ENCODE data around the gene PRKD1. TPM values are rescaled to one million over a fixed set of nuclear protein-coding genes. Genes with fewer than 3 reads are reported as not detected.

The PRKD1 gene
- total RNA-seq, 1 donor from 2014 or later = 16.9 TPM

DNA sequence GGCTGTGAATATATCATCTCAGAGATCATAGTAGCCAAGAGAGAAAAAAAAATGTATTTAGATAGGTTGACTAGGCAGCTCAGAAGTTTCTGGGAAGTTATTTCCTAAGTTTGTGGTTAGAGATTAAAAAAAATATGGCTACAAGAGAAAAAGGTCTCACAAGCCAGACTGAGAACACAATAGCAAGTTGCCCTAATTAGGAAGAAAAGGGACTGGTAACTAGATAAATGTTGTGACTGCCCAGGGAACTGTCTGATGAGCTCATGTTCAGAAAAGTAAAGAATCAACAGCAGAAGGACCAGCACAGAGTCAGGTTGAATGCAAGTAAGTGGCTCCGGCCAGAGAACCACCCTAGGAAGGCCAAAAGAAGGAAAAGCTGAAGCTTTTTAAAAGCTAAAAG, 256.6 kb downstream of the PRKD1 start:
- no peak for DNase-seq

DNA sequence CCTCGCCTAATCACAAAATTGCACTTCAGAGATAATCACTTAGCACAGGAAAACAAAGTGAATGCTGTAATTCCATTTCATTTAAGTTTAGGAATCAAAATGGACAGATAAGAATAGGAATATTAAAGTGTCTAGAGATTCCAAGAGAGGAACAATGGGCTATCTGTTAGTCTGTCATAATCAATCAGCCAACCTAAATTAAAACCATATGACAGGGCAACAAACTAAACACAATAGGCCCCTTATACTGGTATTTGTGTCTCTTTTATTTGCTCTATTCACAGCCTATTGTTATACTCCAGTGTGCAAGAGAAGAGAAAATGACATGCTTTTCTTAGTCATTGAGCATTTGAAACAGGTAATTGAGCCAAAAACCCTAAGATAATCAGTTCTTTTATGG, 259.4 kb downstream of the PRKD1 start:
- no peak for DNase-seq

DNA sequence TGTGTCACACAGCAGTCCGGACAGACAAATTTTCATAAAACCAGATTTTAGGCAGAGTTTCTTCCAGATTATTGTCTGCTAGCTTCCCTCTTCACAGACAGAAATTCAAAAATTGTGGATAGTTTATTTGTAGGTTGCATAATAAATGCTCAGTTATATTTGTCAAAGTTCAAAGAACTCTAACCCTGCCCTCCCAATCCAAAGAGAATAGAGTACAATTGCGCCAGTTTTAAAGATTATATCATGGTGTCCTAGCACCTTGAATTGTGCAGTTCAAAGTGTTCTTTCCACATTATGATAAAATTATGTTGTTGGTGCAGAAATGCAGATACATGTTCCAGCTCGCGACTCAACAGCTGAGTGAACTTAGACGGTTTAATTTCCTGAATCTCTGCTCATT, 263.1 kb downstream of the PRKD1 start:
- no peak for DNase-seq

DNA sequence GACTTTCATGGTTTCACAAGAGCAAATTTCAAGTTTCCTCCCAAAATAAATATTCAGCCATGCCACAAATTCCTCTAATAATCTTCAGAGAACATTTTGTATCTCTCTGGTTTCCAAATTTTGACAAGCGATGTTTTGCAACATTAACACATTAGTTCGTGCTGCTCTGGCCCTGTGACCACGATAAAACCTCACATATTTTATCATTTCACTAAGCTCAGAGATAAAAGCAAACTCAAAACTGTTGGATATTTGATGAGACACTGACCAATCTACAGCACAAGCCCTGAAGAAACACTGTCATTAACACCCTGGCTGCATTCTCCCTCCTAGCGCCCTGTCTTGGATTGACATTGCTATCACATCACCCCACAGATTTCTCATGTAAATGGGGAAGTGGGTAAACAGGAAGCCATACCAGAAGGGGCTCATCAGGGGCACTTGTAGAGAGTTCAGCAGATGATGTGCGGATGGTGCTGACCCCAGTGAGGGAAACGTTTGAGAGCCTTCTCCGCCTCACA, 264.3 kb downstream of the PRKD1 start:
- DNase-seq = no peak

DNA sequence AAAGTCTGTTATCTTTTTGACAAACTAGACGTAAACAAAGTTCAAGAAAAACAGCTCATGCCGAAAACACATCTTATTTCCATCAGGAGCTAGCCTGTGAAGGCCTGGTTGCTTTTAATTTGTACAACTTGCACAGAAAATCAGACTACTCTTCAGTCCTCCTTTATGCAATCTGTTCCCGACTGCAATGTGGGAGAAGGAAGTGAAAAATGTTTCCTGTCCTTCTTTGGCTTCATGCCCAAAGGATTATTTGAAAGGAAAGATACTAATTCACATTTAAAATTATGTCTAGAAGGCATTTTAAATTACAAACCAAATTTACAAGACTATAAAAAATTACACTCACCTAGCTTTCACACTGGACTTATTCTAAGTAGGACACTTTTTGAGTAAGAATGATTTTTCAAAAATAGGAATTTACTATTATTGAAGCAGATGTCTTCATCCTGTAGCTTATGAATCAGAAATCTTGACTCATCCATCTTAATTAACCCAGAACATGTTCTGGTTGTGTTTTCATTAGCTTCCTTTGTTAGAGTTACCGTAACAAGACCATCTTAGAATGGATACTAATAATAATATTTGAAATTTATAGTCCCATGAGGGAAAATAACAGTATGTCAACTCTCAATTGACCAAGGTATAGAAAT, 272.6 kb downstream of the PRKD1 start:
- DNase-seq = no peak

DNA sequence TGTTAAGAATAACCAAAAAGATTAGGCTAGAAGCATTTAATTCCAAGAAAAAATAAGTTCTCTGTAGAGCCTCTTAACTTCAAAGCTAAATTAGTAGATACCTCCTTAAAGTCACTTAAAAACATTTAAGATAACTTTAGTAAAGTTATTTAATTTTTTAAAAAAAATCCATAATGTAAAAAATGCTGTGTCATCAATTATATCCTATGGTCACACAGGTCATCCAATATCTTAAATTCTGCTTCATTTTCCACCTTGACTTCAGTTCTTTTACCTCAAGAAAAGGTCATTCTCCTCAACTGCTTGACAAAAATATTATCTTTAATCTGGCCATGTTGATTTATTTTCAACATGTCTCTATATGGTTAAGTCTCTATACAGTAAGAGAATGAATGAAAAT, 274.3 kb downstream of the PRKD1 start:
- DNase-seq = no peak

DNA sequence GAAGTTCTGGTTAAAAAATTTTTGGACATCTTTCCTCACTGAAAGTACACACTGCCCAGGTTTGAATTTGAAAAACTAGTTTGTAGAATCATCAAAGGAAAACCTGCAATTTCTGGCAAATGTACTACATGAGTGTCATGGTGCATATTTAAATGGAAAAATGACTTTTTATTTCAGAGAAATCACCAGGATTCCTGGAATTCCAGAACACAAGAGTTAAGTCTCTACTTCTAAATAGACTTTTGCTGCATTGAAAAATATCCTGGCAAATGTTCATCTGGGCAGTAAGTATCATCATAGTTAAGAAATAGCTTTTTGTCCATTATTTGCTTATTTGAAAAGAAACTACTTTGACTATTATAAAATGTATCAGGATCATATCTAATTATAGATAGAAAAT, 275.1 kb downstream of the PRKD1 start:
- no peak for DNase-seq

DNA sequence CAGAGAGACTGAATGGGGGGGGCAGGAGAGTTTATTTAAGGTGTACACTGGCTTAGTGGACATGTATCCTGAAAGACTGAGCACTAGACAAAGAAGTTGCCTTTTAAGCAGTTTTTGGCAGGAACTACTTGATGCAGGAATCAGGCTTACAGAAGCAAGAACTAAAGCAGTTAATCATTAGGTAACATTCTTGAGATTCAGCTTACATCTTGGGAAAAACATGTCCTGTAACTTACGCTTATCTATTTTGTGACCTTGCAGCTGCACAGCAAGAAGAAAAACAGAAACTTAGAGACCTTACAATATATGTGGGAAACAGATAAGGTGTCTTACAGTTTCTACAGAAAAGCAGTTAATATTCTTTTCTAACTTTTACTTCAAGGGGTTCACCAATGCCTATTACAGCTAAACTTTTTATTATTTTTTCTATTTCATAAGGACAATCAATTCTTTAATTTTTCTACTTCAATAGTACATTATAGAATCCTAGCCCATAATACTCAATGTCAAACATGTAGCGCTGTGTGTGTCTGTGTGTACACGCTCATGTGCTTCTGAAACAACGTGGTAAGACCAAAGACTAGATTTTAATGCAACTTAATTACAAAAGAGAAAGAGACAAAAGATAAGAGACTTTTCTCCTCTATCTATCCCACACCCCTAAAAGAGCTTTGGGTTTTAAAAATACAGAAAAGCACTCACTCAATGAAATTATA, 276.9 kb downstream of the PRKD1 start:
- DNase-seq = no peak

DNA sequence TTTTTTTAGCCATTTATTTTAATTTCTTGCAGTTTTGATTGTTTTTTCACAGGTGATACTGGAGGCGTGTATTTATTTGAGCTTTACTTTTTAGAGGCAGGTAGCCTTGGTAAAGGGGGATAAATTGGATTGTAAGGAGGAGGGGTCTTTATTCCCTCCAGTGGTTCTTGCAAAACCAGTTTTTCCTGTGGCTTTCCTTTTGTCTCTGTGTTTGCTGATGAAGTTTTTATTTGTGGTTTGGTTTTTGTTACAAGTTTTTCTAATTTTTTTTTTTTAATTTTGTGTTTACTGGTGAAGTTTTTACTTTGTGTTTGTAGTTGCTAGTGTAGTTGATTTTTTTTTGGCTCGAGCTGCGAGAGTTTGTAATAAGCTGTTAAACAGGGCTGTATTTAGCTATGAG, 278.5 kb downstream of the PRKD1 start:
- no peak for DNase-seq

DNA sequence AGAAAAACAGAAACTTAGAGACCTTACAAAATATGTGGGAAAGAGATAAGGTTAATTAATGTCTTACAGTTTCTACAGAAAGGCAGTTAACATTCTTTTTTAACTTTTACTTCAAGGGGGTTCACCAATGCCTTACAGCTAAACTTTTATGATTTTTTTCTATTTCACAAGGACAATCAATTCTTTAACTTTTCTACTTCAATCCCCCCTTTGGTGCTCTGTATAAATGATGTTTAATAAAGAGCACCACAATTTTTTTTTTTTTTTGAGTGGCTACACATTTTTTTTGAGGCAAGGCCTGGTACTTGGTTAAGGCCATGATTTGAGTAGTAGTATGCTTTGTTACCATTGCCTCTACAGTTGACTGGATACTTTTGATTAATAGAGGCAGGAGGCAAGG, 279.6 kb downstream of the PRKD1 start:
- no peak for DNase-seq

DNA sequence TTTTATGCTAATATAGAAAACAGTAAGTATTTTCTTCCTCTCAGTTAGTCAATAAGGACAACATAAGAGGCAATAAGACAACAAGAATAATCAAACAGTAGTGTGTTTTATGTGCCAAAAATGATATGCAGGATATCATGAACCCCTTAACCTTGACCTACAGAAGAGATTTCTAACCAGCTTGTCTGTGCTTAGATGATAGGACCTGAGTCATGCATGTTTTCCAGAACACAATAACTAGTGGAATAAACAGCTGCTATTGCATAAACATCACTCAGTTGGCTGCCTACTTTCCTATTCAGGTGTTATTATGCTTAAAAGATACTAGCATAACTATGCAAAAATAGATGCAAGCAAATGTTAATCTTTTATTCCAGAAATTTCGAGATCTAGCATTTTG, 282.5 kb downstream of the PRKD1 start:
- no peak for DNase-seq

DNA sequence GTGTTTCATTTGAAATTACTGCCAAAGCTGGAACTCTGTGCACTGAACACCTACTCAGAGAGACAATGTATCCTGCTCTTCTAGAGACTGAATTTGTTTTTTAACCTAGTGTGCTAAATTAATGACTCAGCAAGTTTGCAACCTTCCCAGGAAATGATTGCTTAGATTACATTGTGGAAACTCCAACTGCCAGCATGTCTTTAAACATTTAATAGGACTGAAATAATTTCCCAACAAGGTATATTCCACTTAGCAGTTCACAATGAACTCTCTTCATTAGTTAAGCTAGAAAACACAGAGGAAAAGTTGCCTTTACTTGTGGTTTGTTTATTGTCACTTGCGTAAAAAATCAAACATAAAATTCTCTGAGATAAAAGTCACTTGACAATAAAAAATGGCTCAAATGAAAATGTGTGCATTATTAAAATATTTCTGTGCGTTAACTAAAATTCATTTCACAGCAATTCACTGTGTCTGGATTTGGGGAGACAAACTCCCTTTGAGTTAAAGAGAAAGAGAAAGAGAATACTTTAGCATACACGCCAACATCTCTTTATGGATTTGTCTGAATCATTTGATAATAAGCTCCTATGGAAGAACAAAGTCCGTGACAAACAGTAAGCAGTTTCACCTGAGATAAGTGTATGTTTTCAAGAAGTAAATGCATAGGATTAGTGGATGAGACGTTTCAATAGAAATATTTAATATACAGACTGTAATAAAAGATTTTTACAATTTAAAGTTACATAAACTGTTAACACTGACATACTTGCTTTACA, 284.0 kb downstream of the PRKD1 start:
- DNase-seq = no peak

DNA sequence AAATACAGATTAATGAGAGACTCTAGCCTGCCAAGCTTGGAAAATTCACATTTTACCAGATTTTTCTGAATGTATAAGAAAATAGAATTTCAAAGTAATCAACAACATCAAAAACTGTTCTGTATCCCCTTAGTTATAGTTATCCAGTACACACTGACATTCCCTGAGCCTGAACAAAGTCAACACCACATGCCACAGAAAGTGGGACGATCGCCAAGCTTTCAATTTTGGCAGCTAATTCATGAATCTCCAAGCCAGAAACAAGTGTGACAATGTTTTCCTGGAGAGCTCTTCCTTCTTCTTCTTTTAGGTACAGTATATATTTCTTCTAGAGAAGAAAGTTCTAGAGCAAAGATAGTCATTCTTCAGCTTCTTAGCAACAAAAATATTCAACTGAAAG, 290.2 kb downstream of the PRKD1 start:
- peak; percentile 25 for DNase-seq

DNA sequence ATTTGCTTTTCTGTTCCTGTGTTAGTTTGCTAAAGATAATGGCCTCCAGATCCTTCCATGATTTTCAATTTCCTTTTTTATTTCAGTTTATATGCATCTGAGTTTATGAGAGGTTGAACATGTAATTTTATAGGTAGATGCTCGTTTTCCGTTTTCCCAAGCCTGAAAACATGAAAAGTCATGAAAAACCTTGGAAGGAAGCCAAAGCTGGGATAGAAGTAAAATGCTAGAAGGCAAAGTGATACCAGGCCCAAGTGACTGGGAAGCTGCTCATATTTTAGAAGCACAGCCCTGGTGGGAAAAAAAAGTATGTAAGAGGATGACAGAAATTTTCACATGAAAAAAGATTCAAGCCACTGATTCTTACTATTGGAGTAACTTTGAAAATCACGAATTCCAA, 290.8 kb downstream of the PRKD1 start:
- DNase-seq = no peak

DNA sequence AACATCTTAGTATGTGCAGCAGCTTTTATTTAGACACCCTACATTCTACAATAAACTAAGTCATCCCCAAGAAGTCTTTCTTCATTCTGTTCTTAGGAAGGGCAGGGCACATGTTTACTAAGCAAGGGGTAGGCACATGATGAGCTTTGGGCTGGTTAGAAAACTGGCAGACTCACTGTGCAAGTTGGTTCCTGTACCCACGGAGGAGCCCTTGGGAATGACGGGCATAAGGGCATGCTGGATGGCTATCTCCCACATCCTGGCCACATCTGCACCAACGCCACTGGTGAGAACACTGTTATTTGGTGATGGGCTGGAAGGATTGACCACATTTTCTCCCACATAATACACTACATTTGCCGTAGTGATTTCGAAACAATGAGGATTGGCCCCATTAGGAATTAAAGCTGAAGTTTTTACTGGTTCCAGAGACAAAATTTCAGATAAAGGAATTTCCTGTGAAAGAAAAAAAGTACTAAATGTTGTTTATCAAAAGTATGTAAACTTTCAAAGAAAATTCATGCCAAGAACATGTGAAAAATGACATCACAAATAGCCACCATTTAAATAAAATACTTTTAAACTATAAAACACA, 297.0 kb downstream of the PRKD1 start:
- no peak for DNase-seq

DNA sequence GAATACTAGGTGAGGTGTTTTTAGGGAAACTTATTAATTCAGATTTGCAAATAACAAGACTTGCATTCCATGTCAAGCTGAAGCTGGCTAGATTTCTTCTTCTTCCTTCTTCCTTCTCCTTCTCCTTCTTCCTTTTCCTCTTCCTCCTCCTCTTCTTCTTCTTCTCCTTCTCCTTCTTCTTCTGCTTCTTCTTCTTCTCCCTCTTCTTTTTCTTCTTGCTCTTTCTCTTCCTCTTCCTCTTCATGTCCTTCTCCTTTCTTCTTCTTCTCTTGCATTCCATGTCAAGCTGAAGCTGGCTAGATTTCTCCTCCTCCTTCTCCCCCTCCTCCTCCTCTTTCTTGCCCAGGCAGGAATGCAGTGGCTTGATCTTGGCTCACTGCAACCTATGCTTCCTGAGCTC, 297.8 kb downstream of the PRKD1 start:
- no peak for DNase-seq

DNA sequence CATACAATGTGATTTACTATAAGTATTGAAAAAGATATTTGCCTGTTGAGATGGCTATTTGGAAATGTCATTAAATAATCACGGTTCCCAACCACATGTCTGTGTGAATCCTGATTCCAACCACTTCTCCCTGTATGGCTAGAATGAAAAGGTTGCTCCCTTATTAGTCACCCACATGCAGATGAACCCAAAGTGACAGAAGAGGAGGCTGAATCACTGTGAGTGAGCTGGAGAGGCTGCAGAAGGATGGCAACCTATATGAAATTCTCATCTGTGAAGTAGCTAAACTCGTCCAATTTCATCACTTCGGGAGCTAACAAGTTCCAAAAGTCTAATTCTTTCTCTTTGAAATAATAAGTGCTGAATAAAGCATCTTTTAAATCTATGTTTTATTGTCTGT, 300.5 kb downstream of the PRKD1 start:
- DNase-seq = no peak

DNA sequence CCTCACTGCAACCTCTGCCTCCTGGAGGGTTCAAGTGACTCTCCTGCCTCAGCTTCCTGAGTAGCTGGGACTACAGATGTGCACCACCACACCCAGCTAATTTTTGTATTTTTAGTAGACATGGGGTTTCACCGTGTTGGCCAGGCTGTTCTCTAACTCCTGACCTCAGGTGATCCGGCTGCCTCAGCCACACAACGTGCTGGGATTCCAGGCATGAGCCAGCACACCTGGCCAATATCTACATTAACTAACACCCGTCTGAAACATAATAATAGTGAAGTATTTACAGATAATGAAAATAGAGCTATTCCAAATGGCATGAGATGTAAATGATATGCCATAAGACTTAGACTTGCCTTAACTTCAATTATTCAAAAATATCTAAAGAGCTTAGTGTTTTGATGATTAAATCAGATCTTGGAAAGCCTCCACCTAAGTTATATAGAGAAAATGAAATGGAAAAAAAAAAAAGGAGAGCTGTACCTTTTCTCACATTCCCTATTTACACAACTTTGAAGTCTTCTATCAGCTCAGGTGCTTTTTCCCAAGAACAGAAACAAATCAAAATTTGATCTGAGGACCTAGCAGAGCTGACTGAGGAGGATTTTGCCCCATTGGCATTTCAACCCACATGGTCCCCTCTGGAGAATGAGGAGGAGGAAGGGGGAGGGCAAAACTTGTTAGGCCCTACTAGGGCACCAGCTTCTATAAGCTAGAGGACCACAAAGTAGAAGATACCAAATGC, 309.2 kb downstream of the PRKD1 start:
- no peak for DNase-seq

DNA sequence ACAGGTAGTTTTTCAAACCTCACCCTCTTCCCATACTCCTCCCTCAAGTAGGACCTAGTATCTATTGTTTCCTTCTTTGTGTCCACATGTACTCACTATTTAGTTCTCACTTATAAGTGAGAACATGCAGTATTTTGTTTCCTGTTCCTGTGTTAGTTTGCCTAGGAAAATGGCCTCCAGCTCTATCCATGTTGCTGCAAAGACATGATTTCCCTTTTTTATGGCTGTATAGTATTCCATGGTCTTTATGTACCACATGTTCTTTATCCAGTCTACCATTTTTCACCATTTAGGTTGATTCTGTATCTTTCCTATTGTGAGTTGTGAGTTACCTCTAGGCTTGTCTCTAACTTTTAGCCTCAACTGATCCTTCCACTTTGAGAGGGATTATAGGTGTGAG, 310.7 kb downstream of the PRKD1 start:
- no peak for DNase-seq

DNA sequence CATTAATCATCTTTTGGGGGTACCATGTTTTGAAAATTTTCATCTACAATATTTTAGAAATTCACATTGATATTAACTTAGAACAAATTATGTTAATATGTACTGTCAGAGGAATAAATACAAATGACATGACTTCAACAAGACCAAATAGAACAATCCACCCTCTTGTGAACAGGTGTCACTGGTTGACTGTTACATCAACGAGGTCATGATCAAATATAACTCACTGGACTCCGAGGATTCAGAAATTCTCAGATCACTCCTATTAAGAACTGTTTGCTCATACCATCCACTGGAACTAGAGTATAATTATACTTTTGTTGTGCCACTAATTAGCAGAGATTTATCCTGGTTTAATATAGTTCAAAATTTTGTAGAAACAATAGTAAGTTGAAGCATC, 318.8 kb downstream of the PRKD1 start:
- no peak for DNase-seq

DNA sequence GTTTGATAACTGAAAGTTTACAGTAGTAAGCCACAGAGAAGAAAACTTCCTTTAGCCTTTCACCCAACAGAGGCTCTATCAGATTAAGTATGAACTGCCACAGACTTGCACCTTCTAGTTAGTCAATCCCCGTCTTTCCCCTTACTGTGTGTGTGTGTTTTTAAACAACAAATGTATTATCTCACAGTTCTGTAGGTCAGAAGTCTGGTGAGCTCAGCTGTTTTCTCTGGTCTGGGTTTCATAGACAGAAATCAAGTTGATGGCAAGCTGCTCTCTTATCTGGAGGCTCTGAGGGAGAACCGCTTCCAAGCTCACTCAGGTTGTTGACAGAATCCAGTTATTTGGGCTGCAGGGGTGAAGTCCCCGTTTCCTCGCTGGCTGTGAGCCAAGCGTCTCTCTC, 320.5 kb downstream of the PRKD1 start:
- no peak for DNase-seq

DNA sequence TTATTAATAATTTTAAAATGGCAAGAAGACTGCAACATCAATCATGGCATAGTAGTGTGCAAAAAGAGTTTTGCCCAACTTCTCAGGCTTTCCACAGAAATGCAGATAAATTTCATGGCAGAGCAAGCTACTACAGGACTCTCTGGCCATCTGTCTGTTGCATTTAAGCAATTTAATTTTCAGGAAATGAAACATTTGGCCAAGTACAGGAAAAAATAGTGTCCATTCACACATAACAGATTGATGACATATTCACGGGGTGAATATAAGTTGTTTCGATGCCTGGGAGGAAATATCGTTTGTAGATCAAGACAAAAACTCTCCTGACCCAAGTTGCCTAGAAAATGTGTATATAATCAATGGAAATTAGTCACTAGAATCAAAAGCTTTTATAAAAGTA, 324.0 kb downstream of the PRKD1 start:
- no peak for DNase-seq
